GM12878 (cell line): ENCODE results near the gene FMNL2. TPM values are rescaled to one million over a fixed set of nuclear protein-coding genes. Genes with fewer than 3 reads are reported as not detected.

Source experiments
- ATAC-seq: fragments of 200-7000 bp; cut with Tn5 transposase; 3 replicates; pipeline ENCODE4 v1.9.1; 2020; ENCODE audit warnings: mild to moderate bottlenecking, moderate library complexity
- BruUV-seq: library from RNA; stranded (reverse); fragments of 400-500 nt; replicated peaks from 2 replicates; lab custom pipeline; 2021; lab: Mats Ljungman, UMichigan
- CTCF ChIA-PET: fragments of 300-600 bp; sonication (Branson Sonifier 250); formaldehyde crosslinking; extraction: SDS; loops from one replicate; lab custom pipeline; 2021; ENCODE audit warnings: inconsistent platforms; lab: Yijun Ruan, JAX
- POLR2A ChIA-PET: fragments of 350-600 bp; formaldehyde crosslinking; extraction: SDS; loops from one replicate; lab custom pipeline; 2021; ENCODE audit warnings: inconsistent platforms; lab: Charles Lee
- RAD21 ChIA-PET: fragments of 300-600 bp; sonication (Branson Sonifier 250); formaldehyde crosslinking; loops from one replicate; lab custom pipeline; 2023; ENCODE audit warnings: antibody characterized with exemption; ENCODE audit not compliant: unreplicated experiment; lab: Charles Lee
- SMC1A ChIA-PET: fragments of 300-600 bp; sonication (Branson Sonifier 250); formaldehyde crosslinking; loops from one replicate; lab custom pipeline; 2023; ENCODE audit not compliant: unreplicated experiment, uncharacterized antibody; lab: Charles Lee
- DNase-seq: peaks from one replicate; pipeline ENCODE4 v3.0.0-alpha.2; 2011; ENCODE audit warnings: low read depth, low spot score
- FAIRE-seq: peaks from 3 replicates; lab custom pipeline; 2011; peaks lifted over from hg19 to GRCh38; lab: Jason Lieb, UNC
- H2AFZ ChIP-seq: 2 replicates; pipeline ENCODE4 v1.6.0; 2011; ENCODE audit warnings: low read depth, low read length, control low read depth; ENCODE audit not compliant: control insufficient read depth
- H3K27ac ChIP-seq: 2 replicates; pipeline ENCODE4 v1.5.1; 2011; ENCODE audit warnings: control low read depth; ENCODE audit not compliant: control insufficient read depth, insufficient read depth
- H3K27me3 ChIP-seq, 2 experiments: replicated peaks in 1 of 2; 2 replicates each; pipeline versions ENCODE4 v1.6.0 to v1.6.1; 2011; ENCODE audit warnings: low read length in 1 of 2; ENCODE audit not compliant: control insufficient read depth in 2 of 2, insufficient read depth in 2 of 2
- H3K36me3 ChIP-seq, 2 experiments: 2 replicates each; pipeline ENCODE4 v1.5.1; 2011; ENCODE audit warnings: low read length in 1 of 2; ENCODE audit not compliant: control insufficient read depth in 2 of 2, insufficient read depth in 2 of 2
- H3K4me1 ChIP-seq: 2 replicates; pipeline ENCODE4 v1.6.1; 2011; ENCODE audit warnings: mild to moderate bottlenecking, low read length, moderate library complexity, mixed read lengths; ENCODE audit not compliant: control insufficient read depth, insufficient read depth
- H3K4me2 ChIP-seq: 2 replicates; pipeline ENCODE4 v1.6.0; 2011; ENCODE audit warnings: control low read depth; ENCODE audit not compliant: control insufficient read depth, insufficient read depth
- H3K4me3 ChIP-seq: fragments of 200-600 bp; sonication (generic); 2 replicates; pipeline ENCODE4 v1.5.1; 2016
- H3K79me2 ChIP-seq: 2 replicates; pipeline ENCODE4 v1.6.0; 2011; ENCODE audit warnings: low read length; ENCODE audit not compliant: control insufficient read depth, insufficient read depth
- H3K9ac ChIP-seq: 2 replicates; pipeline ENCODE4 v1.8.0; 2011; ENCODE audit warnings: low read length, control low read depth, mixed read lengths; ENCODE audit not compliant: control insufficient read depth, insufficient read depth
- H3K9me3 ChIP-seq: replicated peaks from 3 replicates; pipeline ENCODE4 v1.5.1; 2011; ENCODE audit warnings: mild to moderate bottlenecking, low read length; ENCODE audit not compliant: control insufficient read depth, insufficient read depth
- H4K20me1 ChIP-seq: 2 replicates; pipeline ENCODE4 v1.6.0; 2011; ENCODE audit not compliant: control insufficient read depth, insufficient read depth
- ASH2L ChIP-seq: fragments of 300-600, 200-600 bp; sonication (generic); IDR thresholded peaks from 2 replicates; pipeline ENCODE4 v1.6.1; 2017; ENCODE audit warnings: low read depth, mild to moderate bottlenecking, borderline replicate concordance
- ATF2 ChIP-seq: IDR thresholded peaks from 2 replicates; pipeline ENCODE4 v1.6.1; 2012; ENCODE audit warnings: low read length, inconsistent platforms
- BRCA1 ChIP-seq: IDR thresholded peaks from 2 replicates; pipeline ENCODE4 v1.6.1; 2011; ENCODE audit warnings: low read depth, low read length, improper control_type of control experiment
- CBX3 ChIP-seq: fragments of 200-600 bp; sonication (generic); IDR thresholded peaks from 2 replicates; pipeline ENCODE4 v1.6.1; 2016; ENCODE audit warnings: low read depth, borderline replicate concordance
- ETV6 ChIP-seq, 2 experiments: fragments of 450-650 bp in 1 of 2; IDR thresholded peaks in 1 of 2; conservative IDR thresholded peaks in 1 of 2; 2 replicates each; pipeline ENCODE4 v1.6.1; 2014; ENCODE audit warnings: antibody characterized with exemption in 1 of 2, borderline replicate concordance in 1 of 2, low read depth in 1 of 2, mild to moderate bottlenecking in 1 of 2, moderate library complexity in 1 of 2
- FOS ChIP-seq: IDR thresholded peaks from 3 replicates; pipeline ENCODE4 v1.6.1; 2011; ENCODE audit warnings: borderline replicate concordance; ENCODE audit not compliant: insufficient read length; ENCODE audit errors: extremely low read depth
- FOXM1 ChIP-seq: IDR thresholded peaks from 2 replicates; pipeline ENCODE4 v1.6.1; 2012; ENCODE audit warnings: low read depth, mild to moderate bottlenecking, inconsistent platforms, low read length, moderate library complexity
- PKNOX1 ChIP-seq: fragments of 450-650 bp; IDR thresholded peaks from 2 replicates; pipeline ENCODE4 v1.6.1; 2016; ENCODE audit warnings: mild to moderate bottlenecking
- POLR2AphosphoS5 ChIP-seq: IDR thresholded peaks from 2 replicates; pipeline ENCODE4 v1.6.1; 2011; ENCODE audit warnings: mild to moderate bottlenecking, low read length, inconsistent platforms
- SMARCA5 ChIP-seq: fragments of 450-650 bp; IDR thresholded peaks from 2 replicates; pipeline ENCODE4 v1.6.1; 2017; ENCODE audit warnings: mild to moderate bottlenecking
- ZBTB4 ChIP-seq: fragments of 450-650 bp; formaldehyde crosslinking; IDR thresholded peaks from 2 replicates; pipeline ENCODE4 v1.4.0; 2022; ENCODE audit warnings: mild to moderate bottlenecking, moderate library complexity
- ZBTB40 ChIP-seq: fragments of 450-650 bp; IDR thresholded peaks from 2 replicates; pipeline ENCODE4 v1.6.1; 2016; ENCODE audit warnings: mild to moderate bottlenecking, moderate library complexity, borderline replicate concordance
- WGBS: methylation state at CpG from one replicate; pipeline ENCODE4 v1.1.6; 2016; ENCODE audit warnings: low lambda C conversion rate; ENCODE audit not compliant: insufficient replicate concordance, insufficient coverage; ENCODE audit errors: missing lambda C conversion rate; 5-methylcytosine and 5-hydroxymethylcytosine counted together
- in situ Hi-C: fragments of 300-500 bp; cut with MboI; formaldehyde crosslinking; loops from 9 replicates; pipeline ENCODE4 v1.14.3; 2018; ENCODE audit warnings: mixed read lengths
- intact Hi-C: fragments of 100-400 bp; cut with micrococcal nuclease; formaldehyde crosslinking; loops from one replicate; pipeline ENCODE4 v1.14.2; 2022; ENCODE audit not compliant: unreplicated experiment
- polyA plus RNA-seq, 11 experiments: library from polyadenylated mRNA; depleted of rRNA in 4 of 11; unstranded in 6 of 11; stranded (reverse) in 5 of 11; fragments of >200 nt; fragmentation: Nextera tagmentation in 4 of 11; fragmentation: Illumina TruSeq in 1 of 11; extraction: Ambion mirVana in 4 of 11; extraction: Trizol in 1 of 11; gene quantifications; 1 replicate in 1 of 11; 2 replicates in 10 of 11; pipeline versions ENCODE4 v1.2.1 to v1.2.3, GENCODE V29; 2011 to 2016; ENCODE audit warnings: inconsistent platforms in 2 of 11, missing spikeins in 2 of 11, low read depth in 1 of 11
- total RNA-seq, 4 experiments: library from RNA; depleted of rRNA in 3 of 4; stranded (reverse); fragments of >200 nt in 3 of 4; fragmentation: Illumina TruSeq in 1 of 4; extraction: Trizol in 1 of 4; gene quantifications; 2 replicates each; pipeline versions ENCODE4 v1.2.1 to v1.2.3, GENCODE V29; 2013 to 2021

Gene FMNL2
- total and polyA plus RNA-seq, 10 of the 15 experiments (the other 5 are each of a cell fraction or from before 2014, with no cell fraction given) = 0.13 to 9.9 (median 0.35) TPM

- H3K27ac ChIP-seq = no peak overlapping the region
- RAD21 ChIA-PET = no interaction called here
- 45% methylated on average over 1 of the region's 1 CpG for WGBS
- H3K79me2 ChIP-seq = no peaks in the 10 kb centered on the region
- intact Hi-C loops = no loop called here
- no peak overlapping the region for H3K4me2 ChIP-seq
- no peak overlapping the region for H3K9ac ChIP-seq
- no peak overlapping the region for H3K4me3 ChIP-seq
- CTCF ChIA-PET = interaction anchor here (0.7 to 1.3 kb wide), 2 partner anchors 21 to 32 kb away, joined by 3 to 4 read pairs; no protein-coding TSS in a partner anchor
- no peaks in the 10 kb centered on the region for H3K36me3 ChIP-seq
- no peaks in the 10 kb centered on the region for H3K9me3 ChIP-seq
- H3K4me1 ChIP-seq = no peaks in the 10 kb centered on the region
- ATAC-seq (no peak), FAIRE-seq (no peak), DNase-seq (no peak)
- POLR2A ChIA-PET = no interaction called here
- no peak overlapping the region for H2AFZ ChIP-seq
- no peaks in the 10 kb centered on the region for H4K20me1 ChIP-seq
- SMC1A ChIA-PET = no interaction called here
- H3K27me3 ChIP-seq = no peaks in the 10 kb centered on the region
- BruUV-seq = no TSS peak
- in situ Hi-C loops = no loop called here
- no peak for TF ChIP-seq CBX3
- TF ChIP-seq PKNOX1 = no peak
- no peak for TF ChIP-seq SMARCA5
- TF ChIP-seq FOS = no peak
- TF ChIP-seq ZBTB4 (CRISPR knock-in tag) = no peak
- TF ChIP-seq ETV6 (conservative IDR thresholded peaks at IDR 0.05 in 1 of 2, IDR thresholded peaks at IDR 0.05 in 1 of 2; ENCODE audit: borderline replicate concordance in 1 of 2, low read depth in 1 of 2) = no peak
- TF ChIP-seq ASH2L = no peak
- TF ChIP-seq ZBTB40 = no peak
- no peak for TF ChIP-seq ATF2
- no peak for TF ChIP-seq FOXM1
- TF ChIP-seq BRCA1 = no peak
- no peak for TF ChIP-seq POLR2AphosphoS5
Measured at GRCh38 chr2:152375174-152375573, 40.2 kb downstream of the FMNL2 start.
